AG09309 (cell line): ENCODE data around the gene SLC17A1.
A peak's percentile ranks its signal among the peaks of the same experiment; 100 is the strongest.

Experiments
- DNase-seq: peaks from one replicate; pipeline ENCODE4 v3.0.0-alpha.2; 2010; ENCODE audit warnings: low read depth
- H3K4me3 ChIP-seq: 2 replicates; pipeline ENCODE4 v1.5.1; 2011; ENCODE audit warnings: mild to moderate bottlenecking, low read depth, low read length, moderate library complexity; ENCODE audit not compliant: control insufficient read depth
- CTCF ChIP-seq: IDR thresholded peaks from 2 replicates; pipeline ENCODE4 v1.5.1; 2011; ENCODE audit warnings: mild to moderate bottlenecking, low read depth, low read length, inconsistent platforms; ENCODE audit not compliant: insufficient read depth, control insufficient read depth; ENCODE audit errors: missing control alignments

SLC17A1 gene

GRCh38 chr6:25793970-25794369 is 37.9 kb downstream of the SLC17A1 start:
- no peak for TF ChIP-seq CTCF
- DNase-seq = no peak
- no peak overlapping the region for H3K4me3 ChIP-seq

- no peak for TF ChIP-seq CTCF
- no peak for DNase-seq
- no peak overlapping the region for H3K4me3 ChIP-seq
These were observed 39.8 kb downstream of the SLC17A1 start for GRCh38 chr6:25792016-25792415.

- TF ChIP-seq CTCF = no peak
- DNase-seq = no peak
- H3K4me3 ChIP-seq = no peak overlapping the region
These were observed 42.4 kb downstream of the SLC17A1 start for GRCh38 chr6:25789475-25789874.

GRCh38 chr6:25788305-25788922 is 43.4 kb downstream of the SLC17A1 start:
- H3K4me3 ChIP-seq = no peak overlapping the region
- peak; percentile 14 for DNase-seq
- TF ChIP-seq CTCF = peak; percentile 72

GRCh38 chr6:25787428-25787827 is 44.4 kb downstream of the SLC17A1 start:
- H3K4me3 ChIP-seq = no peak overlapping the region
- no peak for TF ChIP-seq CTCF
- DNase-seq = no peak

- DNase-seq = no peak
- no peak for TF ChIP-seq CTCF
- H3K4me3 ChIP-seq = no peak overlapping the region
These were observed 50.7 kb downstream of the SLC17A1 start for GRCh38 chr6:25781134-25781533.

GRCh38 chr6:25777856-25778649 is 53.8 kb downstream of the SLC17A1 start:
- no peak for TF ChIP-seq CTCF
- no peak overlapping the region for H3K4me3 ChIP-seq
- no peak for DNase-seq
